PC-9 (cell line): ENCODE data around the gene GUK1. TPM values are rescaled to one million over a fixed set of nuclear protein-coding genes. Genes with fewer than 3 reads are reported as not detected.

Experiments
- BruUV-seq: library from RNA; stranded (reverse); fragments of 400-500 nt; replicated peaks from 2 replicates; lab custom pipeline; 2021; lab: Mats Ljungman, UMichigan
- CTCF ChIA-PET: fragments of 300-600 bp; sonication (Branson Sonifier 250); formaldehyde crosslinking; loops from one replicate; lab custom pipeline; 2022; ENCODE audit warnings: antibody characterized with exemption; lab: Charles Lee
- POLR2A ChIA-PET: fragments of 300-600 bp; sonication (Branson Sonifier 250); formaldehyde crosslinking; loops from one replicate; lab custom pipeline; 2022; ENCODE audit warnings: antibody characterized with exemption; ENCODE audit not compliant: unreplicated experiment; lab: Charles Lee
- DNase-seq, 2 experiments: peaks; one replicate each; pipeline versions ENCODE4 v3.0.0 to v3.0.0-alpha.2; 2015 to 2022; ENCODE audit warnings: mixed read lengths in 1 of 2
- H2AFZ ChIP-seq: fragments of 200-600 bp; sonication (generic); 2 replicates; pipeline ENCODE4 v1.8.1; 2017; ENCODE audit warnings: antibody characterized with exemption
- H3F3A ChIP-seq: fragments of 200-600 bp; sonication (generic); 2 replicates; pipeline ENCODE4 v1.8.1; 2017; ENCODE audit warnings: antibody characterized with exemption, mild to moderate bottlenecking, low read depth; ENCODE audit not compliant: insufficient read depth
- H3K27ac ChIP-seq: fragments of 200-600 bp; sonication (generic); 2 replicates; pipeline ENCODE4 v1.6.1; 2016; ENCODE audit warnings: mixed run types
- H3K27me3 ChIP-seq: fragments of 200-600 bp; sonication (generic); 2 replicates; pipeline ENCODE4 v1.6.1; 2016; ENCODE audit warnings: low read depth, mixed run types; ENCODE audit not compliant: insufficient read depth
- H3K36me3 ChIP-seq: fragments of 200-600 bp; sonication (generic); 2 replicates; pipeline ENCODE4 v1.6.1; 2016; ENCODE audit warnings: low read depth, mixed run types
- H3K4me1 ChIP-seq: fragments of 200-600 bp; sonication (generic); replicated peaks from 2 replicates; pipeline ENCODE4 v1.6.1; 2016; ENCODE audit warnings: mixed run types; ENCODE audit not compliant: insufficient read depth
- H3K4me2 ChIP-seq: fragments of 200-600 bp; sonication (generic); 2 replicates; pipeline ENCODE4 v1.6.1; 2017; ENCODE audit warnings: mixed run types
- H3K4me3 ChIP-seq: fragments of 200-600 bp; sonication (generic); 2 replicates; pipeline ENCODE4 v1.6.1; 2016; ENCODE audit warnings: mixed run types
- H3K79me2 ChIP-seq: fragments of 200-600 bp; sonication (generic); 2 replicates; pipeline ENCODE4 v1.6.1; 2017; ENCODE audit warnings: low read depth, mixed run types
- H3K9me2 ChIP-seq: fragments of 200-600 bp; sonication (generic); 2 replicates; pipeline ENCODE4 v1.8.1; 2017; ENCODE audit warnings: mild to moderate bottlenecking; ENCODE audit not compliant: insufficient read depth
- H3K9me3 ChIP-seq: fragments of 200-600 bp; sonication (generic); 2 replicates; pipeline ENCODE4 v1.8.1; 2016; ENCODE audit warnings: low read depth; ENCODE audit not compliant: insufficient read depth
- H4K20me1 ChIP-seq: fragments of 200-600 bp; sonication (generic); 2 replicates; pipeline ENCODE4 v1.8.1; 2017; ENCODE audit not compliant: insufficient read depth
- CTCF ChIP-seq: fragments of 200-600 bp; sonication (generic); conservative IDR thresholded peaks from 2 replicates; pipeline ENCODE4 v1.6.1; 2017; ENCODE audit warnings: mixed run types, antibody characterized with exemption, mild to moderate bottlenecking, moderate library complexity
- EZH2 ChIP-seq: fragments of 200-600 bp; sonication (generic); IDR thresholded peaks from 2 replicates; pipeline ENCODE4 v1.8.0; 2017; ENCODE audit warnings: antibody characterized with exemption, low read depth
- intact Hi-C: fragments of 100-400 bp; cut with micrococcal nuclease; formaldehyde crosslinking; loops from one replicate; pipeline ENCODE4 v1.10.0; 2022; ENCODE audit not compliant: unreplicated experiment
- total RNA-seq: library from RNA; stranded (reverse); gene quantifications from 2 replicates; pipeline ENCODE4 v1.2.3, GENCODE V29; 2021

Gene GUK1
- total RNA-seq, 1 experiment from 2014 or later, result 239 TPM

- no peaks in the 10 kb centered on the region for H3K36me3 ChIP-seq
- ChIA-PET CTCF (no interaction called here), POLR2A (no interaction called here)
- no peak overlapping the region for H3K27ac ChIP-seq
- BruUV-seq, result no TSS peak
- intact Hi-C loops, result loop anchor here (5.0 kb wide), 1 partner anchor 606 kb away; the partner anchor contains the start of gene ZNF678
- H3K4me2 ChIP-seq, result no peak overlapping the region
- H3F3A ChIP-seq, result peaks cover 11% of the 10 kb centered on the region
- no peaks in the 10 kb centered on the region for H3K9me2 ChIP-seq
- H3K79me2 ChIP-seq, result 0 out of 2 replicates have a peak, but pooled peaks cover 21% of the 10 kb centered on the region
- DNase-seq, result no peak
- H2AFZ ChIP-seq, result no peak overlapping the region
- no peaks in the 10 kb centered on the region for H3K9me3 ChIP-seq
- no peak for TF ChIP-seq CTCF
- no peaks in the 10 kb centered on the region for H3K27me3 ChIP-seq
- no peak overlapping the region for H3K4me3 ChIP-seq
- no peaks in the 10 kb centered on the region for H4K20me1 ChIP-seq
- peaks cover 13% of the 10 kb centered on the region for H3K4me1 ChIP-seq
Observed at GRCh38 chr1:228168563-228169270, 28.6 kb downstream of the GUK1 start.

GRCh38 chr1:228169345-228169744 is 29.3 kb downstream of the GUK1 start:
- no TSS peak for BruUV-seq
- no peak for DNase-seq
- ChIA-PET POLR2A (no interaction called here), CTCF (interaction anchor here (0.6 kb wide), 1 partner anchor 16 kb away, joined by 3 read pairs; no protein-coding TSS in a partner anchor)
- H3K4me1 ChIP-seq, result peaks cover 12% of the 10 kb centered on the region
- H3K4me2 ChIP-seq, result no peak overlapping the region
- H2AFZ ChIP-seq, result no peak overlapping the region
- no peak overlapping the region for H3K27ac ChIP-seq
- H3K4me3 ChIP-seq, result no peak overlapping the region
- H3K9me3 ChIP-seq, result no peaks in the 10 kb centered on the region
- no peaks in the 10 kb centered on the region for H4K20me1 ChIP-seq
- peaks cover 13% of the 10 kb centered on the region for H3F3A ChIP-seq
- intact Hi-C loops, result loop anchor here (5.0 kb wide), 1 partner anchor 607 kb away; the partner anchor contains the start of gene ZNF678
- H3K36me3 ChIP-seq, result no peaks in the 10 kb centered on the region
- H3K27me3 ChIP-seq, result no peaks in the 10 kb centered on the region
- TF ChIP-seq EZH2 (no peak), CTCF (no peak)
- no peaks in the 10 kb centered on the region for H3K9me2 ChIP-seq
- 0 out of 2 replicates have a peak, but pooled peaks cover 21% of the 10 kb centered on the region for H3K79me2 ChIP-seq

GRCh38 chr1:228170666-228171065 is 30.6 kb downstream of the GUK1 start:
- no peak for DNase-seq
- peaks cover 6% of the 10 kb centered on the region for H3K4me1 ChIP-seq
- H3K27me3 ChIP-seq, result no peaks in the 10 kb centered on the region
- no peak overlapping the region for H2AFZ ChIP-seq
- H3K36me3 ChIP-seq, result no peaks in the 10 kb centered on the region
- H3F3A ChIP-seq, result peaks cover 18% of the 10 kb centered on the region
- intact Hi-C loops, result no loop called here
- no peaks in the 10 kb centered on the region for H4K20me1 ChIP-seq
- 0 out of 2 replicates have a peak, but pooled peaks cover 21% of the 10 kb centered on the region for H3K79me2 ChIP-seq
- H3K9me2 ChIP-seq, result no peaks in the 10 kb centered on the region
- no peak for TF ChIP-seq EZH2
- BruUV-seq, result no TSS peak
- H3K9me3 ChIP-seq, result no peaks in the 10 kb centered on the region
- no peak overlapping the region for H3K4me2 ChIP-seq
- no peak overlapping the region for H3K4me3 ChIP-seq
- CTCF ChIA-PET, result no interaction called here
- no peak overlapping the region for H3K27ac ChIP-seq
- POLR2A ChIA-PET, result no interaction called here
